HG03354 (cell line): ENCODE results near the gene PRPF4.
"Not testable (repeated sequence)": the region's sequence is repeated elsewhere in the genome, so short reads cannot be mapped to it uniquely, and the experiment has no call there.

Source experiments
- ATAC-seq: cut with Tn5 transposase; IDR thresholded peaks from one replicate; pipeline ENCODE4 v1.9.1; 2021; ENCODE audit warnings: mild to moderate bottlenecking; ENCODE audit not compliant: unreplicated experiment, poor library complexity, severe bottlenecking

PRPF4 gene

DNA sequence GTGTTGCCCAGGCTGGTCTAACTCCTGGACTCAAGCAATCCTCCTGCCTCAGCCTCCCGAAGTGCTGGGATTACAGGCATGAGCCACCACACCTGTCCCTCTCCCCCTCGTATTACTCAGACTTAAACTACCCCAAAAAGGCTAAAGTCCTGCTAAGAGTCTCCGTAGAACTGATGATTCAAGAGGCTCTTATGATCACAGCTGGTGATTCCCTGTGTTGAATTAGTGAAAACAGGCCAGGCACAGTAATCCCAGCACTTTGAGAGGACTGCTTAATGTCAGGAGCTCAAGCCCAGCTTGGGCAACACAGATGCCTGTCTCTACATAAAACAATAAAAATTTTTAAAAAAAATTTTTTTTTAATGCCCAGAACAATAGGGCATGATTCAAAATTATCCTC is 9.3 kb upstream of the PRPF4 start:
- ATAC-seq = no peak

DNA sequence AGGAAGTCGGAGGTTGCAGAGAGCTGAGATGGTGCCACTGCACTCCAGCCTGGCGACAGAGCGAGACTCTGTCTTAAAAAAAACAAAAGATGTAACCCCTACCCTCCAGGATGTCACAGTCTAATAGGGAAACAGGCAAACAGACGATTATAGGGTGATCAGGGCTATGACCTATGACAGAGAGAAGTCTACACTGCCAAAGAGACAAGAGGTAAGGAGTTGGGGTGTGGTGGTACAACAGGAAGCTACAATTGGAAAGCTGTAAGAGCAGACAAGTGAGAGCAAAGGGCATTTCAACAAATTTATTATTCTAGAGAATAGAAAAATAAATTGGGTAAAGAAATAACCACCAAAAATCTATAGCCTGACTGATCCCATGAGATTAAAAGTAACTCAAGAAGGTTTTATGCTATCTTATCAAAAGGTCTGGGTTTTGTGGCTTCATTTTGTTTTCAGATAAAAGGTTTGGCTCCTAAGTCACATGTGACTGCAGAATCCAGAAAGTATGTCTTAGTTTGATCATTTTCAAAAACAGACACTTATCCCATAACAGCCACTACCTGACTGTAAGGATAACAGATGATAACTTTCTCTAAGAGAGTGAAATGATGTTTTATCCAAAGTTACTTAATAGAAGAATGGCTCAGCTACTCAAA is 7.4 kb upstream of the PRPF4 start:
- no peak for ATAC-seq

DNA sequence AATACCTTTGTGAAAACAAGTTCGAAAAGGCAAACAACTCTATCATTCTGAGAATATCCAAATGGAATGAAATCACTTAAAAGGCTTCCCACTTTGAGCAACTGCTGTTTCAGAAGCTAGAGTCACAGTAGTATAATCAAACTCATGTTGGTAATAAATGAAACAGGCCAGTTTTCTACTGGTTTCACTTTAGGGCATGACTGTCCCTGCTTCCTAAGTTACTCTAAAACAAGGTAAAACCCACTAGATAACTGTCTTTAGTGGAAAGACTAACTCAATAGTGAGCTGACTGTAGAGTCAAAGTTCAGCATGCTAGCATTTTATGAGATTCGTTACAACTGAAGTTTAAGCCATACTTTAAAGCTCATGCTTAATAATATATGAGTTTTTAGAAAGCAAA is 6.1 kb upstream of the PRPF4 start:
- no peak for ATAC-seq

DNA sequence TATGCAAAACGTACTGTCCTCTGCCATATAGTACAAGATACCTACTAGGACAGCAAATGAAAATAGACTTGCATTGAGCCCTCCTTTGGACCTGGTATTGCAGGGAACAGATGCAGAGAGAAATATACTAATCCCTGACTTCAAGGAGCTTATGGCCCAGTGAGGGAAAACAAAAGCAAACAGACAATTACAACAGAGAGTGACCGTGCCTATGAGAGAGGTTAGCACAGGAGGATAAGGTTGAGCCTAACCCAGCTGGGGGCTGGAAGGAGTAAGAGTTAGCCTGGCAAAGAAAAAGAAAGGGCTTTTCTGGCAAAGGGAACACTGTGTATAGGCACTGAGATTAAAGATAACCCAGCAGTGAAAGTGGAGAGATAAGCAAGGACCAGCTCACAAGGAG is 5.6 kb upstream of the PRPF4 start:
- ATAC-seq = no peak

DNA sequence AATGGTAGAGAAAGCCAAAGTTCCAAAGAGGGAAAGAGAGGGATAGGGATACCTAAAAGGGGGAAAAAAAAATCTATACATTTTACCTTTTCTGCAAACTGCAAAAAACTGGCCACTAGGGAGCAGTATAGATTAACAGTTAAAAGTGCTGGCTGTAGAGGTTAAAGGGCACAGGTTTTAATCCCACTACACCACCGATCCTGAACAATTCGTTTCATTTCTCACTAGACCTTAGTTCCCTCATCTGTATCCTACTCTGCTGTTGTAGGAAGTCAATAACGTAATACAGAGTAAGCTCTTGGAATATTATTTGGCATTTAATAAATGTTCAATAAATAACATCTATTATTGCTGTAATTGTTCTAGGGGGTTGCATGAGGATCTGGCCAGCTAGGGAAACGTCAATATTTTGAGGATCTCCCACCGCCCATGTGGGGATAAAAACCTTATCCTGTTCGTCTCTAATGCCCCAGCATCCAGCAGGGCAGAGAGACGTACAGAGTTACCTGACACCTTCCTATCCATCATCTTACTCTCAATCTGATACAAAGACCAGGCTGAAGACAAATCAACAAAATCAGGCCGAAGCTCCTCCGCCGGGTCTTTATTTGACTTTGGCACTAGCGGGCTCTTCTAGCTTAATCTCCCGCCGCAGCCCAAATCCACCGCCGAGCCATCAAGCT is 843 bp upstream of the PRPF4 start:
- peak; percentile 1 for ATAC-seq

DNA sequence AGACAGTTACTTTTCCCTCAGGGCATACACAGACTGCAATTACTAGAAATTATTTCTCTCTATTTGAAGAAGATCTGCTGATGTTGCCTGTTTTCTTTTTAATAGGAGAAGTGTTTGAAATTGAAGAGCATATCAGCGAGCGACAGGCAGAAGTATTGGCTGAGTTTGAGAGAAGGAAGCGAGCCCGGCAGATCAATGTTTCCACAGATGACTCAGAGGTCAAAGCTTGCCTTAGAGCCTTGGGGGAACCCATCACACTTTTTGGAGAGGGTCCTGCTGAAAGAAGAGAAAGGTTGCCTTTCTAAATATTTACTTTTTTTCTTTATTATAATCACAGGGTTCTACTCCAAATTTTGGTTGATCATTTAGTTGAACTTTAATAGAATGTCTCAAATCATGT is 3.4 kb downstream of the PRPF4 start:
- no peak for ATAC-seq

DNA sequence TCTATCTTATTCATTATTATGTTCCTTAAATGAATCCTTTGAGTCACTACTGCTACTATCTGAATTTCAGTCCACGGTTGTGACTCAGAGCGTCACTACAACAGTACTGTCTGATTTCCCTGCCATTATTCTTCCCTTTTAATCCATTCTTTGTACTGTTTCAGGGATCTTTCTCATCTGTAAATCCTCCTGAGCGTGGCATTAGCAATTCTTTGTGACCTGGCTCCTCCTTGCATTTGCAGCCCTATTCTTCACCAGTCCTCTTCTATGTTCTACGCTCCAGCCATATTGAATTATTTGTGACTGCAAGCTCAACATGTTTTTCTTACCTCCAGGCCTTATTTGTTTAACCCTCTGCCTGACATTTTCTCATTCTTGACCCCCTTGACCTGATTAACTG is 5.9 kb downstream of the PRPF4 start:
- no peak for ATAC-seq

DNA sequence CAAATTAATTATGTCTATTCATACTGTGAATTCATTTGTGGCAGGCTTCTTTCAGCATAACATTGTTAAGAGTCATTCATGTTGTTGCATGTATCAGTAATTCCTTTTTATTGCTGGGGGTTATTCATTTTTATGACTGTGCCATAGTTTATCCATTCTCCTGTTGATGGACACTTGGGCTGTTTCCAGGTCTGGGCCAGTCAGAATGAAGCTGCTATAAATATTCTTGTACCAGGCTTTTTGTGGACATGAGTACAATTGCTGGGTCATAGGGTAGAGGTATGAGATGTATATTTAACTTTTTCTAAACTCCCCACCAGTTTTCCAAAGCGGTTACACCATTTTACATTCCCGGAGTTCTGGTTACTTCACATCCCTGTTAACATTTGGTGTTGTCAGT is 13.6 kb downstream of the PRPF4 start:
- no peak for ATAC-seq

DNA sequence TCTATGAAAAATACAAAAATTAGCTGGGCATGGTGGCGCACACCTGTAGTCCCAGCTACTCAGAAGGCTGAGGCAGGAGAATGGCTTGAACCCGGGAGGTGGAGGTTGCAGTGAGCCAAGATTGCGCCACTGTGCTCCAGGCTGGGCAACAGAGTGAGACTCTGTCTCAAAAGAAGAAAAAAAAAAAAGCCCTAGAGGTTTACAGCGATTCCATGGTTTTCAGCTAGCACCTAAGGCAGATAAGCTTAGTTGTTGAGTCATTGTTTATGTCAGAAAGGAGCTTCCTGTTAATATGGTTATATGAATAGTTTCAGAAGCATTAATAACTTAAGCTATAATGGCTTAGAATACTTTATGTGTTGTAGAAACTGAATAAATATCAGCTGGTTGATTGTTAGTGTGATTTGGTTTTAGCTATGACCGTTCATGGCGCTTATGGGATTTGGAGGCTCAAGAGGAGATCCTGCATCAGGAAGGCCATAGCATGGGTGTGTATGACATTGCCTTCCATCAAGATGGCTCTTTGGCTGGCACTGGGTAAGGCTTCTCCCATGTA is 14.7 kb downstream of the PRPF4 start:
- ATAC-seq = no peak

DNA sequence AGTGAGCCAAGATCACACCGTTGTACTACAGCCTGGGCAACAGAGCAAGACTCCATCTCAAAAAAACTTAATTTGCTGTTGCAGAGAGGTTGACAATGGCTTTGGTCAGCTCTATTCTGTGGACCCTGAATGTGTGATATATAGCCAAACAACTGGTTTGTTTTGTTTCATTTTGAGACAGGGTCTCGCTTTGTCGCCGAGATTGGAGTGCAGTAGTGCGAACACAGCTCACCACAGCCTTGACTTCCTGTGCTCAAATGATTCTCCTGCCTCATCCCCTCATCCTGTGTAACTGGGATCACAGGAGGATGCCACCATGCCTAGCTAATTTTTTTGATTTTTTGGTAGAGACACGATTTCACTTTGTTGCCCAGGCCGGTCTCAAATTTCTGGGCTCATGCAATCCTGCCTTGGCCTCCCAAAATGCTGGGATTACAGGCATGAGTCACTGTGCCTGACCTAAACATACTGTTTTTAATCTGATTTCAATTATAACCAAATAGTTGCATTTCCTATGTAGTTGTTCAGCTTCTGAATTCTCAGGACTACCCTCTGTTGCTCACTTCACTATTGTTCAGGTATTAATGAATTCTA is 17.9 kb downstream of the PRPF4 start:
- ATAC-seq = no peak

DNA sequence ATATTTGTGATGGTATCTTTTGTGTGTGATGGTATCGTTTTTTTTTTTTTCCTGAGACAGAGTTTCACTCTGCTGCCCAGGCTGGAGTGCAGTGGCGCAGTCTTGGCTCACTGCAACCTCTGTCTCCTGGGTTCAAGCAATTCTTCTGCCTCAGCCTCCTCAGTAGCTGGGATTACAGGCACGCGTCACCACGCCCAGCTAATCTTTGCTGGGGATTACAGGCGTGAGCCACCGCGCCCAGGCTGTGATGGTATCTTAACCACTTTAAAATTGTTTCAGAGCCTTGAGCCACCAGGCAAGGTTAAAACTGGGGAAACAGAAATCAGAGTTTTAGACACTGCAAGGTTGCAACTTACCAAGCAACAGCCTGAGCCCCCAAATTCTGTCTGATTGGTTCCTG is 20.8 kb downstream of the PRPF4 start:
- ATAC-seq = not testable (repeated sequence)

DNA sequence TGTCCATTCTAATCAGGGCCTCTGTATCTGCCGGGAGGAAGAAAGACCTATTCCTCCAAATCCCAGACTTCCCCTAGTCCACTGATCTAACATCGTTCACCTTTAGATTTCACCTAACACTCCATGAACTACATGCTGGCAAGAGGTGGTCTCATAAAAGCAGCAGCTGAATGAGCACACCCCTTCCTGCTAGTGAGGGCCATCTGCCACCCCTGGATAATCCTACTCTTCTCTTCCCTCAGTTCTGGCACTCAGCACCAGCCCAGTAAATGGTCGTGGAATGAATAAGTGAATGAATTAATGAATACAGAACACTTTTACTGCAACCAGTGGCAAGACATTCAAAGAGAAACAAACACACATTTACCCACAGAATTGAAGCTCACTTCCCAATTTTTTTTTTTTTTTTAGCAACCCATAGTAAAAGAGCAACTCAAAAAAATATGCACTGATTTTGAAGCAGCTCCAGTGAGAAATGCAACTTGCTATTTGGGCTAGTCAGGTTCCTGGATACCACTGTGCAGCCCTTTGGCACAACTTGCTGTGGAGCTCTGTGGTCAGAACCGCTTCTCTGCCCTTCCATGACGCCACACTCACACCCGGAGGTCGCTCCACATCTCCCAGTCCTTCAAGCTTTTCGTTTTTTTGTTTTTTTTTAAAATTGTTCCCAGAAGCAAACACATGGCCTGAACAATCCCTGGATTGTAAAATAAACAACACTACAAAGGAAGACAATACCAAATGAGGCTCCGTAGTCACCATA is 21.5 kb downstream of the PRPF4 start:
- no peak for ATAC-seq

DNA sequence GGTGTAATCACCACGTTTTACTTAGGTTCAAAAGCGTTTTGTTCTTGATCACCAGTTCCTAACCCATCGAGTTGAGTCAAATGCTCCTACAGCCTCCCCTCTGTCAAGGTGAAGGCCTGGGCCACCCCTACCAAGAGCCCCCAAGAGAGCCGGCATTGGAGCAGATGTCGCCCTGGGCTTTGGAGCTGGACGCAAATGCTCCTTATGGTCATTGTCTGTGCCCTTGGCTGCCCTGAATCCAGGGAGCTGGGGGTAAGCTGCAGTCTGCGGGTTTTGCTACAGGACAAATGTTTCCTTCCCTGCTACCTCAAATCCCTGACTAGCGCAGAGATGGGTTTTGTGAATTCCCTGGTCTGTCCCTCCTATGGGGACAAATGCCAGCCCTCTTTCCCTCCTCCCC is 22.9 kb downstream of the PRPF4 start:
- no peak for ATAC-seq

DNA sequence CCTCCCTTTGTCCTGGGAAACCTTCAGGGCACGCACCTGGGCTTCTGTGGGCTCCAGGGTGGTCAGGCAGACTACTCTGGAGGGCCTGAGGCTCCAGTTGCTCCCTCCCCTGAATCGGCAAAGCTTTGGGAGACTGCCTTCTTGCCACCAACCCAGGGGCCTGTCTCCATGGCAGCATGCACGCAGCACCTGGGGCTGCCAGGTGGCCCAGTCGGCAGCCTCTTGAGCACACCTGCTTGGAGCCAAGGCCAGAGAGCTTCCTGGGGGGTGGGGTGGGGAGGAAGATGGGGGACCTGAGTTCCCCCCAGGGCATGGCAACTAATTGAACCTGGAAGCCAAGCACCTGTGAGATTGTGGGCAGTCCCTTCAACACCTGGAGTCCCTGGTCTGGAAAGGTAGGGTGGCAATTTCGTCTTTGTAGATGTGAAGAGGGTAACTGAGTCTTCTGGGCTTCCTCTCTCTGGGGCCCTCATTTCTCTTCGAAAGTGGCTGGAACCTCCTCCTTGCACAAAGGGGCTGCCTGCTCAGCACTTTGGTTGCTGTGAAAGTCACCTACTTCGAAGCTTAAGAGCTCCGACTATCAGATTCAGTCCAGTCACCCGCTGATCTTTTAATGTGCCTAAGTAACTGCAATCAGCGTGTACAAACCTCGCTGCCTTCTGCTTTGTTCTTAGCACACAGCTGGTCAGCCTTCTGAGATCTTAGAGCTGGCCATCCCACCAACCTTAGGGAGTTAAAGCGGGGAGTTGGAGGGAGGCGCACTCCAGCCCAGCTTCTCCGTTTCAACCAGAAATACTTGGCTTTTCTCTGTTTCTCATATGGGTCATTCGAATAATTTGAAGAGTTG is 23.7 kb downstream of the PRPF4 start:
- ATAC-seq = no peak

DNA sequence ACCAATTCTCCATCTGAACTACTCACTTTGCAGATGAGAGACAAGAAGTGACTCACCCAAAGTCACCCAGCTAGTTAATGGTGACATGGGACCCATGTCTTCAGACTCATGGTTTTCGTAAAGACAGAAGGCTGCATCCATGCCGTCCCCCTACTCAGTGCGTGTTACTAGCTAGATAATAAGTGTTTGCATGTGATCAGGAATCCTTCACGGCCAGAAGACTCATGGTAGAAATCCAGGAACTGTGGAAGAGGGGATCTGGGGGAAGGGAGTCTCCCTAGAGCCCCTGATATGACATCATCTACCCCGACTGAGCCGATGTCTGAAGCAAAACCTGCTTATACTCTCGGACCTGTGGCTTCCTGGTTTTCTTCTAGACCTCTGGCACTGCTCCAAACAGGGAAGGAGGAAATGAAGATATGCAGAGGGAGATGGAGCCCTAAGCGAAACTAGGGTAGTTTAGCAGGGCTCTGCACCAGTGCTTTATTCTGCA is 24.4 kb downstream of the PRPF4 start:
- no peak for ATAC-seq

DNA sequence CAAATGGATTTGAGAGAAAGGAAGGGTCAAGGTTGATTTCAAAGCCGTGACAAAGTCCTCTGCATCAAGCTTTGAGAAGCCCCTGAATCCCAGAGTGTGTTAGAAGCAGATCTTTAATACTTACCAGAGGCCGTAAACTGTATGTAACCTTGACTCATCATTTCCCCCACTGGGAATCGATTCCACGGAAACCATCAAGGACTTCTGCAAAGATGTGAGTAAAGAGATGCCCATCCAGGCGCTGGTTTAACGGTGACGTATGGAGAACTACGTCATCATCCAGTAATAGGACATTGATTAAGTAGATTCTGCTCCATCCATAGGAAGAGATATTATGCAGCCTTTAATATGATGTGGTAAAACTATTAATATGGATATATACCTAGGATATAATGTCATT is 26.1 kb downstream of the PRPF4 start:
- ATAC-seq = no peak

DNA sequence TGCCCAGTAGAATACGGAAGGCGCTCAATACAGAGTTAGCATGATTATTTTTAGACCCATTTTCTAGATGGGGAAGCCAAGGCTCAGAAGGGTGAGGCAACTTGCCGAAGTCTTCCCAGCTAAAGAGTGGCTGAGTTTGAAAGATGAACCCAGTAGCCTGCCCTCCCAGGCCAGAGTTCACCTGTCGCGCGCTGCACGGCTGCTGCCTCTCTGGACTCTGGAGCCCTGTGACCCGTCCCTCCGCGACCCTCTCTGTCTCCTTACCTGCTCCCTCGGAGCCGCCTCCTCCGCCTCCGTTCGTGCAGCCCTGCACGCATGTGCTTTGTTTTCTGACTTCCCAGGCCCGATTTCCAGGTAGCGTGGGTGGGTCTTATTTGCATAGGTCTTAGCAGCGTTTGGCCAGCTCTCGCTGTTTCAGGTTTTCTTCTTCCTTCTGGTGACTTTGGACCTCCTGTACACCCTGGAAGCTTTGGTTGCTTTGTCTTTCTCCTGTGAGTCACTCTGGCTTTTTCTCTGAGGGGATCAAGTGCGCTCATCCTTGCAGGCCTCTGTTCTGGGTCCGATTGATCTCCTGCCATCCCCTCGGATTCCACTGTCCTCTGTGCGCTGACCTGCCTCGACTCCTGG is 27.4 kb downstream of the PRPF4 start, which contains the start of gene RNF183:
Gene RNF183 (minus strand): TSS at position 585 of the 627 bp plus-strand sequence. CDS start 5,192 bp downstream, outside the sequence.
- no peak for ATAC-seq

DNA sequence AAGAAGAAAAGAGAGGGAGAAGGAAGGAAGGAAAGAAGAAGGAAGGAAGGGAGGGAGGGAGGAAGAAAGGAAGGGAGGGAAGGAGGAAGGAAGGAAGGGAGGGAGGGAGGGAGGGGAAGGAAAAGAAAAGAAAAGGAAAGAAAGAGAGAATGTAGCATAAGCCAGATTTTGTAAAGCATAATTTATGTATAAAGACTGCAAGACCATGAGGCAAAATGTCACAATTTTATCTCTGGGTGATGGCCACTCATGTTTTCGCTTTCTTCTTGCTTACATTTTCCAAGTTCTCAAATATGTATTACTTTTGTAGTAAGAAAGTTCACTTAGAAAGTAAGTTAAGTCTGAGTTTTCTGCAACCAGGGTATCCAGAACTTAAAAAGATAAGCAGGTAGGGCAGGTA is 31.1 kb downstream of the PRPF4 start:
- ATAC-seq = no peak
